MCF 10A (cell line): ENCODE measurements around the gene TBC1D14. TPM values are rescaled to one million over a fixed set of nuclear protein-coding genes. Genes with fewer than 3 reads are reported as not detected.

Source experiments
- BruUV-seq: library from RNA; stranded (reverse); fragments of 400-500 nt; replicated peaks from 2 replicates; lab custom pipeline; 2021; lab: Mats Ljungman, UMichigan
- CTCF ChIA-PET: fragments of 300-600 bp; sonication (Branson Sonifier 250); formaldehyde crosslinking; extraction: SDS; loops from one replicate; lab custom pipeline; 2021; ENCODE audit warnings: antibody characterized with exemption, inconsistent platforms; lab: Yijun Ruan, JAX
- POLR2A ChIA-PET: fragments of 300-600, 350-650 bp; sonication (Branson Sonifier 250); formaldehyde crosslinking; extraction: SDS; loops from one replicate; lab custom pipeline; 2020; ENCODE audit warnings: antibody characterized with exemption, inconsistent platforms; lab: Yijun Ruan, JAX
- DNase-seq: peaks from one replicate; pipeline ENCODE4 v3.0.0-alpha.2; 2018; ENCODE audit not compliant: unreplicated experiment
- H3K27ac Mint-ChIP-seq: one replicate; pipeline ENCODE4 v1.8.0; 2022; ENCODE audit warnings: mild to moderate bottlenecking, low read depth, mixed read lengths; ENCODE audit not compliant: unreplicated experiment
- H3K27me3 Mint-ChIP-seq: one replicate; pipeline ENCODE4 v1.8.0; 2022; ENCODE audit warnings: mixed read lengths; ENCODE audit not compliant: insufficient read depth, unreplicated experiment
- H3K36me3 Mint-ChIP-seq: one replicate; pipeline ENCODE4 v1.8.0; 2022; ENCODE audit warnings: mild to moderate bottlenecking, moderate library complexity, mixed read lengths; ENCODE audit not compliant: insufficient read depth, unreplicated experiment
- H3K4me1 Mint-ChIP-seq: one replicate; pipeline ENCODE4 v1.8.0; 2022; ENCODE audit warnings: mixed read lengths; ENCODE audit not compliant: insufficient read depth, unreplicated experiment
- H3K4me3 Mint-ChIP-seq: one replicate; pipeline ENCODE4 v1.8.0; 2022; ENCODE audit warnings: mild to moderate bottlenecking, moderate library complexity, mixed read lengths; ENCODE audit not compliant: unreplicated experiment
- H3K9me3 Mint-ChIP-seq: one replicate; pipeline ENCODE4 v1.8.0; 2022; ENCODE audit warnings: mixed read lengths; ENCODE audit not compliant: unreplicated experiment
- CTCF ChIP-seq: fragments of 200-600 bp; IDR thresholded peaks from one replicate; pipeline ENCODE4 v1.8.0; 2022; ENCODE audit warnings: antibody characterized with exemption, mild to moderate bottlenecking; ENCODE audit not compliant: unreplicated experiment
- intact Hi-C: fragments of 100-400 bp; cut with micrococcal nuclease; formaldehyde crosslinking; loops from 2 replicates; pipeline ENCODE4 v1.14.1; 2022
- total RNA-seq: library from RNA; stranded (reverse); gene quantifications from 2 replicates; pipeline ENCODE4 v1.2.3, GENCODE V29; 2022

TBC1D14 gene
- total RNA-seq, 1 experiment from 2014 or later: 55.1 TPM

GRCh38 chr4:7026107-7026506 lies 116.5 kb downstream of the TBC1D14 start:
- no peaks in the 10 kb centered on the region for H3K9me3 Mint-ChIP-seq
- H3K27ac Mint-ChIP-seq: no peak overlapping the region
- BruUV-seq: no TSS peak
- ChIA-PET CTCF (no interaction called here), POLR2A (interaction anchor here (0.9 kb wide), 1 partner anchor 14 kb away, joined by 3 read pairs; no protein-coding TSS in a partner anchor)
- no peaks in the 10 kb centered on the region for H3K27me3 Mint-ChIP-seq
- peaks cover 11% of the 10 kb centered on the region for H3K4me1 Mint-ChIP-seq
- H3K4me3 Mint-ChIP-seq: no peak overlapping the region
- no peak for TF ChIP-seq CTCF
- peaks cover 72% of the 10 kb centered on the region for H3K36me3 Mint-ChIP-seq
- DNase-seq: no peak
- intact Hi-C loops: no loop called here

- no peak for TF ChIP-seq CTCF
- DNase-seq: no peak
- Mint-ChIP-seq H3K9me3 (no peaks in the 10 kb centered on the region), H3K4me3 (no peak overlapping the region), H3K27ac (no peak overlapping the region), H3K4me1 (peaks cover 5% of the 10 kb centered on the region), H3K36me3 (peaks cover 73% of the 10 kb centered on the region), H3K27me3 (no peaks in the 10 kb centered on the region)
- POLR2A ChIA-PET: no interaction called here
- BruUV-seq: no TSS peak
- CTCF ChIA-PET: interaction anchor here (0.7 kb wide), 1 partner anchor 43 kb away, joined by 5 read pairs; no protein-coding TSS in a partner anchor
- intact Hi-C loops: no loop called here
Measured at GRCh38 chr4:7027284-7027683, 117.7 kb downstream of the TBC1D14 start.

GRCh38 chr4:7027913-7028312 lies 118.3 kb downstream of the TBC1D14 start:
- intact Hi-C loops: no loop called here
- BruUV-seq: no TSS peak

GRCh38 chr4:7029212-7029611 lies 119.6 kb downstream of the TBC1D14 start:
- ChIA-PET POLR2A (no interaction called here), CTCF (no interaction called here)
- H3K36me3 Mint-ChIP-seq: peaks cover 74% of the 10 kb centered on the region
- BruUV-seq: no TSS peak
- TF ChIP-seq CTCF: no peak
- no peaks in the 10 kb centered on the region for H3K27me3 Mint-ChIP-seq
- intact Hi-C loops: no loop called here
- no peaks in the 10 kb centered on the region for H3K4me1 Mint-ChIP-seq
- no peaks in the 10 kb centered on the region for H3K9me3 Mint-ChIP-seq
- no peak overlapping the region for H3K4me3 Mint-ChIP-seq
- no peak overlapping the region for H3K27ac Mint-ChIP-seq
- no peak for DNase-seq

More at GRCh38 chr4:7027913-7028312, 118.3 kb downstream of the TBC1D14 start:
- no peak overlapping the region for H3K27ac Mint-ChIP-seq
- ChIA-PET CTCF (no interaction called here), POLR2A (no interaction called here)
- no peak for DNase-seq
- no peak for TF ChIP-seq CTCF
- no peaks in the 10 kb centered on the region for H3K4me1 Mint-ChIP-seq
- no peak overlapping the region for H3K4me3 Mint-ChIP-seq
- peaks cover 75% of the 10 kb centered on the region for H3K36me3 Mint-ChIP-seq
- H3K27me3 Mint-ChIP-seq: no peaks in the 10 kb centered on the region
- no peaks in the 10 kb centered on the region for H3K9me3 Mint-ChIP-seq
